GM03348 (cell line): ENCODE results near the gene CALHM3.

Experiments
- DNase-seq: peaks from one replicate; pipeline ENCODE4 v3.0.0; 2012; ENCODE audit warnings: low spot score

The CALHM3 gene

GRCh38 chr10:103449208-103450144 lies 29.6 kb downstream of the CALHM3 start:
- no peak for DNase-seq

GRCh38 chr10:103448746-103449145 lies 30.3 kb downstream of the CALHM3 start:
- DNase-seq = peak; percentile 94

- no peak for DNase-seq
These were observed 31.9 kb downstream of the CALHM3 start for GRCh38 chr10:103447187-103447586.

GRCh38 chr10:103445767-103446567 lies 33.1 kb downstream of the CALHM3 start:
- peak; percentile 75 for DNase-seq

GRCh38 chr10:103445366-103445765 lies 33.7 kb downstream of the CALHM3 start:
- DNase-seq = no peak

- no peak for DNase-seq
These were observed 34.6 kb downstream of the CALHM3 start for GRCh38 chr10:103444478-103444877.

GRCh38 chr10:103443475-103444185 lies 35.4 kb downstream of the CALHM3 start:
- DNase-seq = no peak

- no peak for DNase-seq
These were observed 37.0 kb downstream of the CALHM3 start for GRCh38 chr10:103442031-103442461.

- DNase-seq = no peak
These were observed 37.4 kb downstream of the CALHM3 start for GRCh38 chr10:103441611-103442010.

- no peak for DNase-seq
These were observed 37.8 kb downstream of the CALHM3 start for GRCh38 chr10:103441206-103441605.

- DNase-seq = no peak
These were observed 38.6 kb downstream of the CALHM3 start for GRCh38 chr10:103440416-103440815.

GRCh38 chr10:103439776-103440175 lies 39.3 kb downstream of the CALHM3 start:
- DNase-seq = no peak

- no peak for DNase-seq
These were observed 45.2 kb downstream of the CALHM3 start for GRCh38 chr10:103433858-103434257.

- no peak for DNase-seq
These were observed 47.1 kb downstream of the CALHM3 start for GRCh38 chr10:103431902-103432301.

- no peak for DNase-seq
These were observed 49.4 kb downstream of the CALHM3 start for GRCh38 chr10:103429647-103430046.

GRCh38 chr10:103428989-103429643 lies 49.9 kb downstream of the CALHM3 start:
- DNase-seq = no peak

GRCh38 chr10:103427866-103428265 lies 51.2 kb downstream of the CALHM3 start:
- DNase-seq = no peak

GRCh38 chr10:103423748-103424147 lies 55.3 kb downstream of the CALHM3 start:
- no peak for DNase-seq
